Measurements from ENCODE around the gene ZFP36L1.

Gene ZFP36L1

GRCh38 chr14:68801631-68802030 lies 8.8 kb upstream of the ZFP36L1 start:
- ATAC-seq: no peak
- no peak for TF ChIP-seq ISL1 (CRISPR knock-in tag; IDR thresholded peaks at IDR 0.05)
- TF ChIP-seq PPARA (CRISPR knock-in tag; IDR thresholded peaks at IDR 0.05; ENCODE audit: borderline replicate concordance): no peak
- TF ChIP-seq BACH2 (CRISPR knock-in tag; IDR thresholded peaks at IDR 0.05; ENCODE audit: borderline replicate concordance): no peak
- TF ChIP-seq, protein P1, sequence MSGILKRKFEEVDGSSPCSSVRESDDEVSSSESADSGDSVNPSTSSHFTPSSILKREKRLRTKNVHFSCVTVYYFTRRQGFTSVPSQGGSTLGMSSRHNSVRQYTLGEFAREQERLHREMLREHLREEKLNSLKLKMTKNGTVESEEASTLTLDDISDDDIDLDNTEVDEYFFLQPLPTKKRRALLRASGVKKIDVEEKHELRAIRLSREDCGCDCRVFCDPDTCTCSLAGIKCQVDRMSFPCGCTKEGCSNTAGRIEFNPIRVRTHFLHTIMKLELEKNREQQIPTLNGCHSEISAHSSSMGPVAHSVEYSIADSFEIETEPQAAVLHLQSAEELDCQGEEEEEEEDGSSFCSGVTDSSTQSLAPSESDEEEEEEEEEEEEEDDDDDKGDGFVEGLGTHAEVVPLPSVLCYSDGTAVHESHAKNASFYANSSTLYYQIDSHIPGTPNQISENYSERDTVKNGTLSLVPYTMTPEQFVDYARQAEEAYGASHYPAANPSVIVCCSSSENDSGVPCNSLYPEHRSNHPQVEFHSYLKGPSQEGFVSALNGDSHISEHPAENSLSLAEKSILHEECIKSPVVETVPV (CRISPR knock-in tag; IDR thresholded peaks at IDR 0.05): no peak
- no peak for TF ChIP-seq TCF4 (CRISPR knock-in tag; IDR thresholded peaks at IDR 0.05; ENCODE audit: borderline replicate concordance)
- no peak for TF ChIP-seq GLIS3 (CRISPR knock-in tag; IDR thresholded peaks at IDR 0.05)
- no peak for TF ChIP-seq OSR1 (CRISPR knock-in tag; IDR thresholded peaks at IDR 0.05)

- no peak for ATAC-seq
- no peak for TF ChIP-seq OSR1 (CRISPR knock-in tag; IDR thresholded peaks at IDR 0.05)
- no peak for TF ChIP-seq ZC3H10 (CRISPR knock-in tag; IDR thresholded peaks at IDR 0.05)
- TF ChIP-seq ZNF565 (CRISPR knock-in tag; conservative IDR thresholded peaks at IDR 0.05; ENCODE audit: low read depth): no peak
- TF ChIP-seq PPARA (CRISPR knock-in tag; IDR thresholded peaks at IDR 0.05; ENCODE audit: borderline replicate concordance): no peak
- no peak for TF ChIP-seq ESRRG (CRISPR knock-in tag; IDR thresholded peaks at IDR 0.05)
- TF ChIP-seq RARB (CRISPR knock-in tag; IDR thresholded peaks at IDR 0.05): no peak
- TF ChIP-seq GLIS3 (CRISPR knock-in tag; IDR thresholded peaks at IDR 0.05): no peak
- no peak for TF ChIP-seq SNAI2 (CRISPR knock-in tag; IDR thresholded peaks at IDR 0.05)
- no peak for TF ChIP-seq TCF4 (CRISPR knock-in tag; IDR thresholded peaks at IDR 0.05; ENCODE audit: borderline replicate concordance)
- TF ChIP-seq ARNTL (CRISPR knock-in tag; IDR thresholded peaks at IDR 0.05; ENCODE audit: borderline replicate concordance, low read depth): no peak
- TF ChIP-seq POU6F1 (CRISPR knock-in tag; IDR thresholded peaks at IDR 0.05; ENCODE audit: borderline replicate concordance, low read depth): no peak
These were observed 8.1 kb upstream of the ZFP36L1 start for GRCh38 chr14:68800953-68801352.

- no peak for ATAC-seq
- TF ChIP-seq ZNF8 (CRISPR knock-in tag; IDR thresholded peaks at IDR 0.05) (no peak), CREB5 (CRISPR knock-in tag; IDR thresholded peaks at IDR 0.05; ENCODE audit: low read depth) (no peak), SNAI2 (CRISPR knock-in tag; IDR thresholded peaks at IDR 0.05) (no peak), PPARA (CRISPR knock-in tag; IDR thresholded peaks at IDR 0.05; ENCODE audit: borderline replicate concordance) (no peak)
- TF ChIP-seq, protein P2, sequence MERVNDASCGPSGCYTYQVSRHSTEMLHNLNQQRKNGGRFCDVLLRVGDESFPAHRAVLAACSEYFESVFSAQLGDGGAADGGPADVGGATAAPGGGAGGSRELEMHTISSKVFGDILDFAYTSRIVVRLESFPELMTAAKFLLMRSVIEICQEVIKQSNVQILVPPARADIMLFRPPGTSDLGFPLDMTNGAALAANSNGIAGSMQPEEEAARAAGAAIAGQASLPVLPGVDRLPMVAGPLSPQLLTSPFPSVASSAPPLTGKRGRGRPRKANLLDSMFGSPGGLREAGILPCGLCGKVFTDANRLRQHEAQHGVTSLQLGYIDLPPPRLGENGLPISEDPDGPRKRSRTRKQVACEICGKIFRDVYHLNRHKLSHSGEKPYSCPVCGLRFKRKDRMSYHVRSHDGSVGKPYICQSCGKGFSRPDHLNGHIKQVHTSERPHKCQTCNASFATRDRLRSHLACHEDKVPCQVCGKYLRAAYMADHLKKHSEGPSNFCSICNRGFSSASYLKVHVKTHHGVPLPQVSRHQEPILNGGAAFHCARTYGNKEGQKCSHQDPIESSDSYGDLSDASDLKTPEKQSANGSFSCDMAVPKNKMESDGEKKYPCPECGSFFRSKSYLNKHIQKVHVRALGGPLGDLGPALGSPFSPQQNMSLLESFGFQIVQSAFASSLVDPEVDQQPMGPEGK (CRISPR knock-in tag; IDR thresholded peaks at IDR 0.05; ENCODE audit: borderline replicate concordance): no peak
These were observed 7.5 kb upstream of the ZFP36L1 start for GRCh38 chr14:68800390-68800789.

- ATAC-seq: no peak
- TF ChIP-seq ESRRG (CRISPR knock-in tag; IDR thresholded peaks at IDR 0.05): no peak
- TF ChIP-seq TOX (CRISPR knock-in tag; IDR thresholded peaks at IDR 0.05; ENCODE audit: borderline replicate concordance): no peak
- no peak for TF ChIP-seq GLIS3 (CRISPR knock-in tag; IDR thresholded peaks at IDR 0.05)
- no peak for TF ChIP-seq TCF4 (CRISPR knock-in tag; IDR thresholded peaks at IDR 0.05; ENCODE audit: borderline replicate concordance)
- no peak for TF ChIP-seq RARB (CRISPR knock-in tag; IDR thresholded peaks at IDR 0.05)
- no peak for TF ChIP-seq CREB5 (CRISPR knock-in tag; IDR thresholded peaks at IDR 0.05; ENCODE audit: low read depth)
- TF ChIP-seq ZFP3 (CRISPR knock-in tag; IDR thresholded peaks at IDR 0.05): no peak
- no peak for TF ChIP-seq ZNF70 (CRISPR knock-in tag; IDR thresholded peaks at IDR 0.05)
- TF ChIP-seq POU6F1 (CRISPR knock-in tag; IDR thresholded peaks at IDR 0.05; ENCODE audit: borderline replicate concordance, low read depth): no peak
- TF ChIP-seq SNAI2 (CRISPR knock-in tag; IDR thresholded peaks at IDR 0.05): no peak
These were observed 5.8 kb upstream of the ZFP36L1 start for GRCh38 chr14:68798621-68799020.

Data from SK-N-SH treated with all-trans-retinoic acid at 6 μM for 48 hours (cell line).